Kidney epithelial cell (primary cell): ENCODE results near the gene ENC1. TPM values are rescaled to one million over a fixed set of nuclear protein-coding genes. Genes with fewer than 3 reads are reported as not detected.

Experiments used
- DNase-seq: peaks from one replicate; pipeline ENCODE4 v3.0.0-alpha.2; 2010; ENCODE audit warnings: low read depth
- H3K27me3 ChIP-seq: 2 replicates; pipeline ENCODE4 v1.6.0; 2011; ENCODE audit warnings: low read length; ENCODE audit not compliant: control insufficient read depth, insufficient read depth
- H3K36me3 ChIP-seq: 2 replicates; pipeline ENCODE4 v1.5.1; 2011; ENCODE audit warnings: low read length; ENCODE audit not compliant: control insufficient read depth, insufficient read depth
- H3K4me3 ChIP-seq: 2 replicates; pipeline ENCODE4 v1.5.1; 2011; ENCODE audit warnings: low read depth, mild to moderate bottlenecking, control low read depth, low read length
- total RNA-seq: library from RNA; depleted of rRNA; stranded (reverse); fragments of >200 nt; gene quantifications from 2 replicates; pipeline ENCODE4 v1.2.3, GENCODE V29; 2015
- TF ChIP-seq, protein P1 (sequence below): IDR thresholded peaks from 2 replicates; pipeline ENCODE4 v1.5.1; 2011; ENCODE audit warnings: mild to moderate bottlenecking, moderate library complexity, low read length, control low read depth, inconsistent platforms; ENCODE audit not compliant: insufficient read depth, poor library complexity, severe bottlenecking

ENC1 gene
- total RNA-seq, 1 donor from 2014 or later = 72.5 TPM

DNA sequence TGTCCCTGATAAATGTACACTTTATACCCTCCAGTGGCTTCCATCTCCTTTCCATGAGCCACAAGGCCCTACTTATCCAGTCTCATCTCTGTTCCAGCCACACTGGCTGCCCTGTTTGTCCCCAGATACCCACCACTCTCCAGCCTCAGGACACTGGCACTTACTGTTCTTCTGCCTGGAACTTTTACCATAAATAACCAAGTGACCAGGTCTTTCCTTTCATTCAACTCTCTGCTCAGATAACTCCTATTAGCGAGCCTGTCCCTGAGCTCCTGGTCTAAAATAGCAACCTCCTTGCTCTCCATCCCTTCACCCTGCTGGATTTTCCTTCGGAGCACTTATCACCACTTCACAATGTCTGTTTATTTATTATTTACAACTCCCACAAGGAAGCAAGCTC, 16.6 kb upstream of the ENC1 start:
- no peaks in the 10 kb centered on the region for H3K36me3 ChIP-seq
- H3K27me3 ChIP-seq = no peaks in the 10 kb centered on the region
- no peak for DNase-seq
- no peak overlapping the region for H3K4me3 ChIP-seq
- TF ChIP-seq, protein P1, sequence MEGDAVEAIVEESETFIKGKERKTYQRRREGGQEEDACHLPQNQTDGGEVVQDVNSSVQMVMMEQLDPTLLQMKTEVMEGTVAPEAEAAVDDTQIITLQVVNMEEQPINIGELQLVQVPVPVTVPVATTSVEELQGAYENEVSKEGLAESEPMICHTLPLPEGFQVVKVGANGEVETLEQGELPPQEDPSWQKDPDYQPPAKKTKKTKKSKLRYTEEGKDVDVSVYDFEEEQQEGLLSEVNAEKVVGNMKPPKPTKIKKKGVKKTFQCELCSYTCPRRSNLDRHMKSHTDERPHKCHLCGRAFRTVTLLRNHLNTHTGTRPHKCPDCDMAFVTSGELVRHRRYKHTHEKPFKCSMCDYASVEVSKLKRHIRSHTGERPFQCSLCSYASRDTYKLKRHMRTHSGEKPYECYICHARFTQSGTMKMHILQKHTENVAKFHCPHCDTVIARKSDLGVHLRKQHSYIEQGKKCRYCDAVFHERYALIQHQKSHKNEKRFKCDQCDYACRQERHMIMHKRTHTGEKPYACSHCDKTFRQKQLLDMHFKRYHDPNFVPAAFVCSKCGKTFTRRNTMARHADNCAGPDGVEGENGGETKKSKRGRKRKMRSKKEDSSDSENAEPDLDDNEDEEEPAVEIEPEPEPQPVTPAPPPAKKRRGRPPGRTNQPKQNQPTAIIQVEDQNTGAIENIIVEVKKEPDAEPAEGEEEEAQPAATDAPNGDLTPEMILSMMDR = no peak

DNA sequence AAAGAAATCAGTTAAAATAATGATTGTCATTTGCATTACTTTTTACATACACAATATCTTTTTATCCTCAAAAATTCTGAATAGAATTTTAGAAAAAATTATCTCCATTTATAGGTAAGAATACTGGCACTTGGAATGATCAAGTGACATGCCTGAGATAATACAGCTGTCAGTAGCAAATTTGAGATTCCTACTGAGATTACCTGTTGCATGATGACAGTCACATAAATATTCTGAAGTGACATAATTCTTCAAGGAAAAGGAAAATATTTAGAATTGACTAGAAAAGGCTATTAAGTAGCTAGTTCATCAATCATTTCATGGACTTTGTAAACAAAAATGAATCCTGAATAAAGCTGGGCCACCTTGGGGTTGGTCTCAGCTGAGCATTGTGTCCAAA, 15.2 kb upstream of the ENC1 start:
- no peak overlapping the region for H3K4me3 ChIP-seq
- no peaks in the 10 kb centered on the region for H3K27me3 ChIP-seq
- no peaks in the 10 kb centered on the region for H3K36me3 ChIP-seq
- no peak for DNase-seq
- TF ChIP-seq, protein P1 = no peak

DNA sequence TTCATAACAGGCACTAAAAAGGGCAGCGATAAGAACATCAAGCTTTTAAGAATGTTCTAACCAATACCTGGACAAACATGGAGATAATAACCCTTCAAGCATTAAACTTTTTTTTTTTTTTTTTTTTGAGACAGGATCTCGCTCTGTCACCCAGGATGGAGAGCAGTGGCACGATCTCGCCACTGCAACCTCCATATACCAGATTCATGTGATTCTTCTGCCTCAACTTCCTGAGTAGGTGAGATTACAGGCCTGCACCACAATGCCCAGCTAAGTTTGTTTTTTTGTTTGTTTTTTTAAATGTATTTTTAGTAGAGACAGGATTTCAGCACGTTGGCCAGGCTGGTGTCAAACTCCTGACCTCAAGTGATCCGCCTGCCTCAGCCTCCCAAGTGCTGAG, 14.7 kb upstream of the ENC1 start:
- no peak overlapping the region for H3K4me3 ChIP-seq
- H3K27me3 ChIP-seq = no peaks in the 10 kb centered on the region
- TF ChIP-seq, protein P1 = no peak
- H3K36me3 ChIP-seq = no peaks in the 10 kb centered on the region
- no peak for DNase-seq

DNA sequence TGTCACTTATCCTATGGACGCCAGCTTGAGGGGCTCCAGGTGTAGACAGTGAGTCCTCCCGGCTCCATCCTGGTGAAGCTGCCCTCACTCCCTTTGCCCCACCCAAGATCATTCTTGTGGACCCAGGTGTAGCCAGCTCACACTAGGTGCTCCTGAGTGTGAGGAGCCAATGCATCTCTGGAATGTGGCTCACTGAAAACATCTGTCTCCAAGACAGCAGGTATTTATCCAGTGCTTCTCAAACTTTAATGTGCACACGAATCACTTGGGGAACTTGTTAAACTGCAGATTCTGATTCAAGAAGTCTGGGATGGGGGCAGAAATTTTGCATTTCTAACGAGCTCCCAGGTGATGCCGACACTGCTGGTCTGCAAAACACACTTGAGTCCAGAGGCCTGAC, 13.5 kb upstream of the ENC1 start:
- H3K36me3 ChIP-seq = no peaks in the 10 kb centered on the region
- no peaks in the 10 kb centered on the region for H3K27me3 ChIP-seq
- no peak overlapping the region for H3K4me3 ChIP-seq
- DNase-seq = no peak
- TF ChIP-seq, protein P1 = no peak

DNA sequence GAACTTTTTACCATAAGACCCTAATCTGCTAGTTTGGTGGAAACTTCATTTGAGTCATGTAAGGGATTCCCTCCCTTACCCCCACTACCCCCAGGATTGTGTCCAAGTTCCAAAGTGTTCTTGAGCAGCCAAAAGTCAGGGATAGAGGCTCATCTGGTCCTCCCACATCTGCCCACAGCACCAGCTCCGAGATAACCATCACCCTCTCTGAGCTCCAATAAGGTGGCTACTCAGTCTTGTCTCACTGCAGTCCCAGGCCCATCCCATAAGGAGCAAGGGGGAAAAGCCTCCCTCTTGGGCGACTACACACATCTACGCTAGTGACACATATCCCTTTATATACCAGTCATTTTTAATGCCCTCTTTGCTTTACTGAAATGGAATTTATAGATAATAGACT, 12.0 kb upstream of the ENC1 start:
- DNase-seq = no peak
- TF ChIP-seq, protein P1 = no peak
- no peaks in the 10 kb centered on the region for H3K27me3 ChIP-seq
- no peaks in the 10 kb centered on the region for H3K36me3 ChIP-seq
- H3K4me3 ChIP-seq = no peak overlapping the region

DNA sequence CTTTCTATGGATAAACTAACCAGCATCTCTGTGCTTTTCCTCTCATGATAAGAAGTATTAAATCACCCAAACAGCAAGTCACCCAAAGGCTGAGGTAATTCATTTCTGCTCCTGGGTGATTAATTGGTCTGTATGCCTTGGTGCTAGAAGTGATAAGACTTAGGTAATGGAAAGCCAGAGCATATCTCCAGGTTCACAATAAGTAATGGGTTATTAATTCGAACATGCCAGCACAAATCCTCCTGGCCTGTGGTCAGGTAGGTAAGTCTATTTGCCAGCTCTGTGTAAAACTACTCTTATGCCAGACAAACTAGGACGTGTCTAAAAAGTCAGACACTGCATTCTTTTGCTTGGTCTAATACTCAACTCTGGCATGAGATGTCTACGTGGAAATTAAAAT, 11.2 kb upstream of the ENC1 start:
- TF ChIP-seq, protein P1 = no peak
- DNase-seq = no peak
- Histone ChIP-seq H3K4me3 (no peak overlapping the region), H3K27me3 (no peaks in the 10 kb centered on the region), H3K36me3 (no peaks in the 10 kb centered on the region)
